CD14-positive monocyte (primary cell): ENCODE data around the gene MUTYH. TPM values are rescaled to one million over a fixed set of nuclear protein-coding genes. Genes with fewer than 3 reads are reported as not detected.

Experiments used
- DNase-seq, 3 donors: peaks; one replicate each; pipeline ENCODE4 v3.0.0-alpha.2; 2011 to 2022
- H2AFZ ChIP-seq: 2 replicates; pipeline ENCODE4 v1.6.0; 2012; ENCODE audit warnings: mild to moderate bottlenecking, low read depth, low read length, inconsistent platforms; ENCODE audit not compliant: insufficient read depth, poor library complexity, severe bottlenecking
- H3K27ac ChIP-seq, 2 donors: 1 replicate in 1 of 2; 2 replicates in 1 of 2; pipeline ENCODE4 v1.5.1; 2012 to 2013; ENCODE audit warnings: low read length in 2 of 2, control low read depth in 1 of 2, inconsistent platforms in 1 of 2, low read depth in 1 of 2, mild to moderate bottlenecking in 1 of 2
- H3K27me3 ChIP-seq, 2 donors: one replicate each; pipeline versions ENCODE4 v1.6.0 to v1.6.1; 2011 to 2013; ENCODE audit warnings: low read length in 2 of 2; ENCODE audit not compliant: control insufficient read depth in 2 of 2, insufficient read depth in 2 of 2
- H3K36me3 ChIP-seq, 2 donors: replicated peaks in 1 of 2; 1 replicate in 1 of 2; 2 replicates in 1 of 2; pipeline versions ENCODE4 v1.5.1 to v1.6.1; 2012 to 2013; ENCODE audit warnings: low read length in 2 of 2, control low read depth in 1 of 2, inconsistent platforms in 1 of 2, mild to moderate bottlenecking in 1 of 2; ENCODE audit not compliant: insufficient read depth in 2 of 2, control insufficient read depth in 1 of 2
- H3K4me1 ChIP-seq, 2 donors: 1 replicate in 1 of 2; 2 replicates in 1 of 2; pipeline versions ENCODE4 v1.5.1 to v1.6.1; 2012 to 2013; ENCODE audit warnings: low read length in 2 of 2, control low read depth in 1 of 2, inconsistent platforms in 1 of 2, mild to moderate bottlenecking in 1 of 2, moderate library complexity in 1 of 2; ENCODE audit not compliant: insufficient read depth in 2 of 2, control insufficient read depth in 1 of 2
- H3K4me2 ChIP-seq: replicated peaks from 2 replicates; pipeline ENCODE3; 2012; ENCODE audit warnings: low read length, moderate library complexity, mild to moderate bottlenecking; ENCODE audit not compliant: poor library complexity, severe bottlenecking; ENCODE audit errors: extremely low read depth
- H3K4me3 ChIP-seq, 3 experiments: fragments of 200-600 bp in 1 of 3; sonication (generic) in 1 of 3; replicated peaks in 1 of 3; 1 replicate in 2 of 3; 2 replicates in 1 of 3; pipeline ENCODE4 v1.5.1; 2011 to 2013; ENCODE audit warnings: low read length in 3 of 3, mild to moderate bottlenecking in 3 of 3, control low read depth in 2 of 3, low read depth in 2 of 3, inconsistent platforms in 1 of 3, moderate library complexity in 1 of 3
- H3K79me2 ChIP-seq: 2 replicates; pipeline ENCODE4 v1.6.0; 2012; ENCODE audit warnings: mild to moderate bottlenecking, control low read depth, inconsistent platforms, low read length, moderate library complexity; ENCODE audit not compliant: insufficient read depth
- H3K9ac ChIP-seq: 2 replicates; pipeline ENCODE4 v1.6.0; 2017; ENCODE audit warnings: low read length, mild to moderate bottlenecking; ENCODE audit not compliant: insufficient read depth, poor library complexity, severe bottlenecking
- H3K9me3 ChIP-seq, 2 donors: replicated peaks in 1 of 2; 1 replicate in 1 of 2; 2 replicates in 1 of 2; pipeline versions ENCODE4 v1.5.1 to v1.6.1; 2012 to 2013; ENCODE audit warnings: low read length in 2 of 2, control low read depth in 1 of 2; ENCODE audit not compliant: control insufficient read depth in 1 of 2, insufficient read depth in 1 of 2
- H4K20me1 ChIP-seq: 2 replicates; pipeline ENCODE4 v1.6.0; 2012; ENCODE audit warnings: mild to moderate bottlenecking, low read length, control low read depth, moderate library complexity; ENCODE audit not compliant: insufficient read depth
- H3K27ac Mint-ChIP-seq, 7 donors: one replicate each; pipeline ENCODE4 v1.8.0; 2020; ENCODE audit warnings: mild to moderate bottlenecking in 7 of 7, mixed read lengths in 7 of 7, moderate library complexity in 6 of 7, inconsistent platforms in 2 of 7
- H3K27me3 Mint-ChIP-seq, 3 donors: one replicate each; pipeline ENCODE4 v1.8.0; 2021 to 2022; ENCODE audit warnings: low read depth in 3 of 3, mild to moderate bottlenecking in 3 of 3, mixed read lengths in 3 of 3, moderate library complexity in 3 of 3, inconsistent platforms in 1 of 3
- H3K36me3 Mint-ChIP-seq, 2 donors: one replicate each; pipeline ENCODE4 v1.8.0; 2020; ENCODE audit warnings: mixed read lengths in 2 of 2, inconsistent platforms in 1 of 2, mild to moderate bottlenecking in 1 of 2
- H3K4me1 Mint-ChIP-seq: one replicate; pipeline ENCODE4 v1.8.0; 2020; ENCODE audit warnings: mild to moderate bottlenecking, mixed read lengths
- H3K4me3 Mint-ChIP-seq, 2 donors: one replicate each; pipeline ENCODE4 v1.8.0; 2020; ENCODE audit warnings: mild to moderate bottlenecking in 2 of 2, mixed read lengths in 2 of 2, moderate library complexity in 1 of 2
- H3K9me3 Mint-ChIP-seq, 7 donors: one replicate each; pipeline ENCODE4 v1.8.0; 2020 to 2022; ENCODE audit warnings: mixed read lengths in 7 of 7, mild to moderate bottlenecking in 6 of 7, moderate library complexity in 6 of 7, inconsistent platforms in 2 of 7
- WGBS: methylation state at CpG from one replicate; pipeline ENCODE4 v1.1.5; 2013; ENCODE audit warnings: missing lambda C conversion rate; ENCODE audit not compliant: insufficient coverage; 5-methylcytosine and 5-hydroxymethylcytosine counted together
- intact Hi-C, 2 donors: fragments of 100-400 bp; cut with micrococcal nuclease; formaldehyde crosslinking; loops; one replicate each; pipeline versions ENCODE4 v1.15.0 to v1.15.1; 2023
- polyA plus RNA-seq, 3 donors: library from polyadenylated mRNA; depleted of rRNA in 1 of 3; unstranded in 2 of 3; stranded (reverse) in 1 of 3; fragments of 300-500 nt in 2 of 3; fragments of >200 nt in 1 of 3; fragmentation: Illumina TruSeq in 2 of 3; gene quantifications; 1 replicate in 2 of 3; 2 replicates in 1 of 3; pipeline ENCODE4 v1.2.3, GENCODE V29; 2012 to 2021
- TF ChIP-seq, protein P1 (sequence below): fragments of 200-600 bp; IDR thresholded peaks from one replicate; pipeline ENCODE4 v1.8.0; 2022; ENCODE audit warnings: antibody characterized with exemption, mild to moderate bottlenecking

The MUTYH gene
- polyA plus RNA-seq, 3 donors = 6.7 to 22.9 (median 8.1) TPM

DNA sequence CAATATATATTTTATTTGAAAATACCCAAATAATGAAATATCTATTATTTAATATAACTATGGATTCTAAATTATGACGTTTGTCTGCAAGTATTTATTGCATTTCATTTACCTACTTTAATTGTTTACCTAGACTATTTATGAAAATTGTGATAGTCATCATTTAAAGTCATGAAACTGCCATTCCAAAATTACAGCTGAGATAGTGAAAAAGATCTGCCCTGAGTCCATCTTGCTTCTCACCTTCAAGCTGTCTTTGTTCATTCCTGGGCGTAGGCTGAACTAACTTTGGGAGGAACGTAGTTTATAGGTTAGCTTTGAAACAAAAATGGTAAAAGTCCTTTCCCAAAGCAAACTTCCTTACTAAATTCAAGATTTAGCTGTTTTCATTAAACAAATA lies 26.0 kb downstream of the MUTYH start:
- Histone ChIP-seq H3K36me3 (no peaks in the 10 kb centered on the region), H3K79me2 (no peaks in the 10 kb centered on the region), H3K4me1 (no peaks in the 10 kb centered on the region), H3K4me3 (no peak overlapping the region), H3K27ac (no peak overlapping the region), H3K27me3 (no peaks in the 10 kb centered on the region), H3K4me2 (no peak overlapping the region), H2AFZ (no peak overlapping the region), H3K9ac (no peak overlapping the region), H3K9me3 (peaks cover 0 to 4% of the 10 kb centered on the region in 2 donors), H4K20me1 (no peaks in the 10 kb centered on the region)
- TF ChIP-seq, protein P1, sequence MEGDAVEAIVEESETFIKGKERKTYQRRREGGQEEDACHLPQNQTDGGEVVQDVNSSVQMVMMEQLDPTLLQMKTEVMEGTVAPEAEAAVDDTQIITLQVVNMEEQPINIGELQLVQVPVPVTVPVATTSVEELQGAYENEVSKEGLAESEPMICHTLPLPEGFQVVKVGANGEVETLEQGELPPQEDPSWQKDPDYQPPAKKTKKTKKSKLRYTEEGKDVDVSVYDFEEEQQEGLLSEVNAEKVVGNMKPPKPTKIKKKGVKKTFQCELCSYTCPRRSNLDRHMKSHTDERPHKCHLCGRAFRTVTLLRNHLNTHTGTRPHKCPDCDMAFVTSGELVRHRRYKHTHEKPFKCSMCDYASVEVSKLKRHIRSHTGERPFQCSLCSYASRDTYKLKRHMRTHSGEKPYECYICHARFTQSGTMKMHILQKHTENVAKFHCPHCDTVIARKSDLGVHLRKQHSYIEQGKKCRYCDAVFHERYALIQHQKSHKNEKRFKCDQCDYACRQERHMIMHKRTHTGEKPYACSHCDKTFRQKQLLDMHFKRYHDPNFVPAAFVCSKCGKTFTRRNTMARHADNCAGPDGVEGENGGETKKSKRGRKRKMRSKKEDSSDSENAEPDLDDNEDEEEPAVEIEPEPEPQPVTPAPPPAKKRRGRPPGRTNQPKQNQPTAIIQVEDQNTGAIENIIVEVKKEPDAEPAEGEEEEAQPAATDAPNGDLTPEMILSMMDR = no peak
- Mint-ChIP-seq H3K27ac (no peak overlapping the region), H3K27me3 (peaks cover 1 to 3% (median 2%) of the 10 kb centered on the region in 3 donors), H3K36me3 (no peaks in the 10 kb centered on the region), H3K4me1 (no peaks in the 10 kb centered on the region), H3K9me3 (peaks cover 2 to 11% (median 7%) of the 10 kb centered on the region in 7 donors), H3K4me3 (no peak overlapping the region)
- DNase-seq = no peak
- intact Hi-C loops = no loop called here
- WGBS = no CpG with 5 or more reads among the region's 3 CpGs

DNA sequence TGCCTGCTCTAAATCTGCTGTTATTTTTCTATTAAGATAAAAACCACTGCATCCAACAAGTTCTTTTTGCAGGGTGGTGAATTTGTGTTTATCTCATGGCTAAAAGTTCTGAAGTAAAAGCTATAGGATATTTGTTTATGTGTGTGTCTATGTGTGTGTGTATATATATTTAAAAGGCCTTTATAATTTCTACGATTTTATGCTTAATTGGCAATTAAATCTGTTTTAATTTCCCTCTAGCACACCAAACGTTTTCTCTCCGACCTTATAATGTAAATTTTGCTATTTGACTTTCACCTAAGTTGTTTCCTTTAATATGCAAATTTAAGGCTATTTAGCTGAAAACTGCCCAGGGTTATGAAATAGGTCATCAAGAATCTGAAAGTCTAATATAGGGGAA lies 33.3 kb downstream of the MUTYH start:
- Mint-ChIP-seq H3K4me3 (no peak overlapping the region), H3K27me3 (peaks cover 0 to 3% (median 1%) of the 10 kb centered on the region in 3 donors), H3K36me3 (no peaks in the 10 kb centered on the region), H3K27ac (no peak overlapping the region), H3K4me1 (peaks cover 10% of the 10 kb centered on the region), H3K9me3 (peaks cover 0 to 6% (median 2%) of the 10 kb centered on the region in 7 donors)
- no peak for DNase-seq
- H3K9me3 ChIP-seq = no peaks in the 10 kb centered on the region
- intact Hi-C loops = loop anchor here in 1 of 2 donors (10.0 kb wide), 1 partner anchor 512 kb away; no protein-coding TSS in a partner anchor
- no peaks in the 10 kb centered on the region for H3K27me3 ChIP-seq
- TF ChIP-seq, protein P1 = no peak
- no peaks in the 10 kb centered on the region for H3K36me3 ChIP-seq
- no peaks in the 10 kb centered on the region for H4K20me1 ChIP-seq
- no peak overlapping the region for H3K4me2 ChIP-seq
- H3K79me2 ChIP-seq = no peaks in the 10 kb centered on the region
- no peak overlapping the region for H3K4me3 ChIP-seq
- H2AFZ ChIP-seq = peak overlapping the region; percentile 3
- no peak overlapping the region for H3K9ac ChIP-seq
- H3K4me1 ChIP-seq = peaks cover 15 to 18% of the 10 kb centered on the region in 2 donors
- H3K27ac ChIP-seq = no peak overlapping the region
- no CpG with 5 or more reads among the region's 3 CpGs for WGBS
